Neutrophil (primary cell): ENCODE measurements around the gene KRTAP10-3.

ENCODE experiments used
- H3K27ac ChIP-seq: fragments of 200-600 bp; sonication (generic); 2 replicates; pipeline ENCODE4 v1.5.1; 2016; ENCODE audit warnings: mild to moderate bottlenecking, moderate library complexity
- H3K27me3 ChIP-seq: fragments of 200-600 bp; sonication (generic); 2 replicates; pipeline ENCODE4 v1.6.0; 2016; ENCODE audit warnings: mild to moderate bottlenecking
- H3K36me3 ChIP-seq: fragments of 200-600 bp; sonication (generic); 2 replicates; pipeline ENCODE4 v1.5.1; 2017
- H3K4me1 ChIP-seq, 2 experiments: fragments of 200-600 bp in 1 of 2; sonication (generic) in 1 of 2; 1 replicate in 1 of 2; 2 replicates in 1 of 2; pipeline versions ENCODE4 v1.5.1 to v1.6.1; 2013 to 2016; ENCODE audit warnings: low read depth in 1 of 2, low read length in 1 of 2, mild to moderate bottlenecking in 1 of 2, moderate library complexity in 1 of 2; ENCODE audit not compliant: control insufficient read depth in 1 of 2, insufficient read depth in 1 of 2
- H3K4me3 ChIP-seq, 2 experiments: fragments of 200-600 bp in 1 of 2; sonication (generic) in 1 of 2; 1 replicate in 1 of 2; 2 replicates in 1 of 2; pipeline ENCODE4 v1.5.1; 2013 to 2016; ENCODE audit warnings: low read depth in 1 of 2, low read length in 1 of 2, mild to moderate bottlenecking in 1 of 2, moderate library complexity in 1 of 2
- H3K9me3 ChIP-seq: fragments of 200-600 bp; sonication (generic); 2 replicates; pipeline ENCODE4 v1.5.1; 2016
- TF ChIP-seq, protein P1 (sequence below): fragments of 200-600 bp; sonication (generic); IDR thresholded peaks from 2 replicates; pipeline ENCODE4 v1.5.1; 2016; ENCODE audit warnings: antibody characterized with exemption

The KRTAP10-3 gene

DNA sequence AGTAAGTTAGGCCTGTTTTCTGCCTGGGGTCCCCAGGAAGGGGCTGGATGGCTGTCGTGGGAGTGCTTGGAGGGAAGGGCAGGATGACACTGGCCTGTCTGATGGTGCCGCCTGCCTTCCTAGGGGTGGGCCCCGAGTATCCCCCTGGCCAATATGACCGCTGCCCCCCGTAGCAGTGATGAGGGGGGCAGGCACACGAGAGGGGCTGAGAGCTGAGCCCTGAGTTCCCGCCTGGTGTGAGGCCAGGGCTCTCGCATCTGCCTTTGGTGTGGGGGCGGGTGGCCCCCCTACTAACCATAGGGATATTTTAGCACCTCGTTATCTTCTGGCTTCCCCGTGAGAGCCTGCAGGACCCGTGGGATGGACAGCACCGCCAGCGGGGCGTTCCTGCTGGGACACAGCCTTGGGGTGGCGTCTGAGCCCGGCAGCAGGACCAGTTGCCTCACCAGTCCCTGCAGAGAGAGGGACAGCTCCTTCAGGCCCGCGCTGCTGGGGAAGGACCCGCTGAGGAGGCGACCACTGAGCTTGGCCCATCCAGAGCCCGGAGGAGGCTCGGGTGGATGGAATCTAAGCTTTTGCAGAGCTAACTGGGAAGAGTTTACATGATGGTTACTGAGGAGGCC lies 29.0 kb downstream of the KRTAP10-3 start:
- Histone ChIP-seq H3K27me3 (no peaks in the 10 kb centered on the region), H3K4me1 (peaks cover 2 to 4% of the 10 kb centered on the region in 2 experiments), H3K4me3 (no peak overlapping the region), H3K9me3 (no peaks in the 10 kb centered on the region), H3K27ac (no peak overlapping the region), H3K36me3 (no peaks in the 10 kb centered on the region)
- TF ChIP-seq, protein P1, sequence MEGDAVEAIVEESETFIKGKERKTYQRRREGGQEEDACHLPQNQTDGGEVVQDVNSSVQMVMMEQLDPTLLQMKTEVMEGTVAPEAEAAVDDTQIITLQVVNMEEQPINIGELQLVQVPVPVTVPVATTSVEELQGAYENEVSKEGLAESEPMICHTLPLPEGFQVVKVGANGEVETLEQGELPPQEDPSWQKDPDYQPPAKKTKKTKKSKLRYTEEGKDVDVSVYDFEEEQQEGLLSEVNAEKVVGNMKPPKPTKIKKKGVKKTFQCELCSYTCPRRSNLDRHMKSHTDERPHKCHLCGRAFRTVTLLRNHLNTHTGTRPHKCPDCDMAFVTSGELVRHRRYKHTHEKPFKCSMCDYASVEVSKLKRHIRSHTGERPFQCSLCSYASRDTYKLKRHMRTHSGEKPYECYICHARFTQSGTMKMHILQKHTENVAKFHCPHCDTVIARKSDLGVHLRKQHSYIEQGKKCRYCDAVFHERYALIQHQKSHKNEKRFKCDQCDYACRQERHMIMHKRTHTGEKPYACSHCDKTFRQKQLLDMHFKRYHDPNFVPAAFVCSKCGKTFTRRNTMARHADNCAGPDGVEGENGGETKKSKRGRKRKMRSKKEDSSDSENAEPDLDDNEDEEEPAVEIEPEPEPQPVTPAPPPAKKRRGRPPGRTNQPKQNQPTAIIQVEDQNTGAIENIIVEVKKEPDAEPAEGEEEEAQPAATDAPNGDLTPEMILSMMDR, result no peak

DNA sequence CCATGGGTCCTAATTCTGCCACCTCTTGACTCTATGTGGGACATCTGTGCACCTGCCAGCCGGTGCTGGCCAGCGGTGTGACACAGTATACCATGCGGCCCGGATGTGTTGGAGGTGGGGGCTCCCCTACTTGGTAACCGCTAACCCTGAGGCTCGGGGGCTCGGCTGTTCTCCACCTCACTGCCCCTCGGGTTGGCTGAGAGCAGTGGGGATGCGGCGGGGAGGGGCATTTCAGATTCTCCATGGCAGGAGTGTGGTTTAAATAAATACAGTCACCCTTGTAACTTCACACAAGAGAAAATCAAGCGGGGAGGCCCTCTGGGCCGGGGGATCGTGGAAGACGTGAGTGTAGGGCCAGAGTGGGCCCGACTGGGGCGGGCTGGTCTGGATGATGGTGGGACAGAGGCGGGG lies 29.6 kb downstream of the KRTAP10-3 start:
- no peaks in the 10 kb centered on the region for H3K9me3 ChIP-seq
- TF ChIP-seq, protein P1, result no peak

DNA sequence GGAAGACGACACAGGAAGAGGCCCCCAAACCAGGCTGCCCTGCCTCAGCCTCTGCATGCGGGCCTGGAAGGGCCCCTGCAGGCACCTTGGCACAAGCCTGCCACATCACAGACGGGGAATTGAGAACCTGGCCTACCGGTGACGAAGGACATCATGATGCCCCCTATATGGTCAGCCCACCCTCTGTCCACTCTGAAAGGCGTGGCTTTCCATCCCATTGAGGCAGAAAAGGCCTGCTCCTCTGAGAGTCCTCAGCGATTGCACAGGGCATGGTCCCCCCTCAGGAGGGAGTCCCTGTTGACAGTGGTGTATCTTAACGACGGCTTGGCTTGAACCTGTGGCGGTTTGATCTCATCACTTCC lies 30.0 kb downstream of the KRTAP10-3 start:
- Histone ChIP-seq H3K27ac (no peak overlapping the region), H3K36me3 (no peaks in the 10 kb centered on the region), H3K4me1 (no peaks in the 10 kb centered on the region), H3K9me3 (no peaks in the 10 kb centered on the region), H3K4me3 (no peak overlapping the region), H3K27me3 (no peaks in the 10 kb centered on the region)
- TF ChIP-seq, protein P1, result no peak

More for the DNA sequence above, 29.6 kb downstream of the KRTAP10-3 start:
- Histone ChIP-seq H3K27ac (no peak overlapping the region), H3K27me3 (no peaks in the 10 kb centered on the region), H3K36me3 (no peaks in the 10 kb centered on the region), H3K4me1 (no peaks in the 10 kb centered on the region), H3K4me3 (no peak overlapping the region)

DNA sequence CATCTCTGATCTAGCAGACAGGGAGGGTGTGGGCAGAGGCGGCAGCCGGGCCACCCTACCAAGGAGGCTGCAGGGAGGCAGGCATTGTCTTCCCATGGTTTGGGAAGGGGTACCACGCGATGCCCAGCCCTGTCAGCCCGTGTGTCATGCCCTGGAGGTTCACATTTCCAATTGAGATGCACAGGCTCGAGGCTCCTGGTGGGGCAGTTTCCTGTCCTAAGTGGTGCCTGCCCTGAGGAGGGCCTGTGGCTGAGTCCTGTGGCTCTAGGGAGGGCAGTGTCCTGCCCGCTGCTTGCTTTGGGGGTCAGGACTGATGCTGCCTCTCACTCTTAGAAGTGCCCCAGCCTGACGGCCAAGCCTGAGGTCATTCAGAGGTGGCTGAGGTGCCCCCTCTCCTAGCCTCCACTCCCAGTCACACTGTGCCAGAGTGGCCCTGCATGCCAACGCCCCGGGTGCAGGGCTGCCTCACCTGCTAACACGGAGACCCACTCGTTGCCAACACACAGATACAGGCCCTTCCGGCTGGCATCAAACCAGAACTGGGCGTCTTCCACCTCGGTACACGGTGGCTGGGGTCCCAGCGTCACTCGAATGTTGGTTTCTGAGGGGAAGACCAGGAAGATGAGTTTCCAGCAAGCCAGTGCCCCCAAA lies 30.5 kb downstream of the KRTAP10-3 start:
- no peaks in the 10 kb centered on the region for H3K27me3 ChIP-seq
- H3K9me3 ChIP-seq, result no peaks in the 10 kb centered on the region
- H3K4me1 ChIP-seq, result no peaks in the 10 kb centered on the region
- H3K27ac ChIP-seq, result no peak overlapping the region
- TF ChIP-seq, protein P1, result no peak
- no peak overlapping the region for H3K4me3 ChIP-seq
- H3K36me3 ChIP-seq, result no peaks in the 10 kb centered on the region

DNA sequence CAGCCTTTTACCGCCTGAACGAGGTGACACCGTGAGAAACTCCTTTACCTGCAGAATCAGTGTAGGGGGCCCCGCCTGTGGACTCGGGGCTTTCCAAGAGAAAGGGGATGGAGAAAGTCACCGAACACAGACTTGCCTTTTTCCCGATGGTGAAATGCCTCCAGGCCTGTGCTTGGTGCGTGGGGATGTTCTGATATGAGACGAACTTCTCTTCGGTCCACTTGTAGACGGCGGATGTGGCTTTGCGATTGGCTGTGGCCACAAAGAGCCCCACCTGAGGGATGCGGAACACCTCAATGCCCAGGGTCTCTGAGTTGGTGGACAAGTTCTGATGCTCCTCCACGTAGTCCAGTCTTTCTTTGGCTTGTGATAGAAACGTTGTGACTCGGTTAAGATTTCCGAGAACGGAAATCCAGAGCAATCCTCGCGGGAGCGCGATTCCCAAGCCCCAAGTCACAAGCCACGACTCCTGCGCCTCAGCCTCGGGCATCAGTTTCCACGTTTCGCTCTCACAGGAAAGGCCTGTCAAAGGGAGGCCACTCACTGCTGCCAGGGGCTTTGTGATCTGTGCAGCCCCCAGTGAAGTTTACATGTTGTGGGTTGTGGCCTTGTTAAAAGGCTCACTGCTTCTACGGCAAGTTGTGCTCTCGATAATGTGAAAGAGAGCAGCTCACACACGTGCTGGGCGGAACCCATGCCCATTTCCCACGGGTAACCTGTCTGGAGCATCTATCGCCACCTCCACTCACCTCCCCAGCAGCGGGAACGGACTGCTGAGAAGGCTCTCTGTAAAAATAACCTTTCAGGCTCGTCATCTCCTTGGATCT lies 31.2 kb downstream of the KRTAP10-3 start:
- H3K36me3 ChIP-seq, result no peaks in the 10 kb centered on the region
- no peaks in the 10 kb centered on the region for H3K4me1 ChIP-seq
- no peak overlapping the region for H3K4me3 ChIP-seq
- no peak overlapping the region for H3K27ac ChIP-seq
- no peaks in the 10 kb centered on the region for H3K27me3 ChIP-seq
- no peaks in the 10 kb centered on the region for H3K9me3 ChIP-seq
- TF ChIP-seq, protein P1, result no peak
